Endothelial cell of umbilical vein (primary cell): ENCODE data around the gene EIF4G2. TPM values are rescaled to one million over a fixed set of nuclear protein-coding genes. Genes with fewer than 3 reads are reported as not detected.

ENCODE experiments used
- BruUV-seq: library from RNA; stranded (reverse); fragments of 400-500 nt; replicated peaks from 2 replicates; lab custom pipeline; 2021; lab: Mats Ljungman, UMichigan
- CTCF ChIA-PET: fragments of 300-600, 350-600 bp; sonication (Branson Sonifier 250); formaldehyde crosslinking; loops from one replicate; lab custom pipeline; 2021; ENCODE audit warnings: antibody characterized with exemption, inconsistent platforms; lab: Charles Lee
- POLR2A ChIA-PET: fragments of 300-600, 350-600 bp; sonication (Branson Sonifier 250); formaldehyde crosslinking; loops from one replicate; lab custom pipeline; 2021; ENCODE audit warnings: antibody characterized with exemption, inconsistent platforms; lab: Charles Lee
- DNase-seq: peaks from one replicate; pipeline ENCODE4 v3.0.0-alpha.2; 2011; ENCODE audit warnings: low read depth, low spot score
- FAIRE-seq: peaks from 2 replicates; lab custom pipeline; 2011; peaks lifted over from hg19 to GRCh38; lab: Jason Lieb, UNC
- H2AFZ ChIP-seq: 2 replicates; pipeline ENCODE4 v1.6.0; 2012; ENCODE audit warnings: low read depth, low read length, control low read depth, inconsistent platforms
- H3K27ac ChIP-seq: 2 replicates; pipeline ENCODE4 v1.5.1; 2011; ENCODE audit warnings: low read depth, mild to moderate bottlenecking, control low read depth, low read length, moderate library complexity; ENCODE audit not compliant: insufficient read depth
- H3K27me3 ChIP-seq, 2 experiments: 2 replicates each; pipeline versions ENCODE4 v1.6.0 to v1.6.1; 2011; ENCODE audit warnings: low read length in 2 of 2, mixed read lengths in 1 of 2; ENCODE audit not compliant: control insufficient read depth in 2 of 2, insufficient read depth in 2 of 2
- H3K36me3 ChIP-seq, 2 experiments: 2 replicates in 1 of 2; 3 replicates in 1 of 2; pipeline ENCODE4 v1.5.1; 2011; ENCODE audit warnings: low read length in 2 of 2, mild to moderate bottlenecking in 1 of 2, moderate library complexity in 1 of 2; ENCODE audit not compliant: control insufficient read depth in 2 of 2, insufficient read depth in 2 of 2; ENCODE audit errors: extremely low read depth in 1 of 2
- H3K4me1 ChIP-seq: 3 replicates; pipeline ENCODE4 v1.5.1; 2011; ENCODE audit warnings: mild to moderate bottlenecking, low read length; ENCODE audit not compliant: control insufficient read depth, insufficient read depth; ENCODE audit errors: extremely low read depth
- H3K4me2 ChIP-seq: 2 replicates; pipeline ENCODE4 v1.6.1; 2011; ENCODE audit warnings: low read length, control low read depth, mixed read lengths; ENCODE audit not compliant: insufficient read depth
- H3K4me3 ChIP-seq, 3 experiments: fragments of 200-600 bp in 1 of 3; sonication (generic), shearing (Covaris generic) in 1 of 3; replicated peaks in 1 of 3; 2 replicates each; pipeline ENCODE4 v1.5.1; 2011 to 2016; ENCODE audit warnings: control low read depth in 3 of 3, low read length in 3 of 3, mild to moderate bottlenecking in 2 of 3, inconsistent platforms in 1 of 3, low read depth in 1 of 3, moderate library complexity in 1 of 3; ENCODE audit not compliant: insufficient read depth in 1 of 3
- H3K79me2 ChIP-seq: 2 replicates; pipeline ENCODE4 v1.6.0; 2012; ENCODE audit warnings: low read length, inconsistent platforms; ENCODE audit not compliant: control insufficient read depth, insufficient read depth
- H3K9ac ChIP-seq: replicated peaks from 2 replicates; pipeline ENCODE3; 2011; ENCODE audit warnings: low read length, control low read depth; ENCODE audit not compliant: insufficient read depth; ENCODE audit errors: extremely low read depth
- H3K9me1 ChIP-seq: replicated peaks from 3 replicates; pipeline ENCODE4 v1.6.0; 2011; ENCODE audit warnings: mild to moderate bottlenecking, low read length; ENCODE audit not compliant: control insufficient read depth, insufficient read depth; ENCODE audit errors: extremely low read depth
- H3K9me3 ChIP-seq: replicated peaks from 2 replicates; pipeline ENCODE4 v1.5.1; 2012; ENCODE audit warnings: low read length, inconsistent platforms; ENCODE audit not compliant: control insufficient read depth, insufficient read depth
- H4K20me1 ChIP-seq: replicated peaks from 2 replicates; pipeline ENCODE3; 2011; ENCODE audit warnings: mild to moderate bottlenecking, low read length; ENCODE audit not compliant: control insufficient read depth, insufficient read depth; ENCODE audit errors: extremely low read depth
- CTCF ChIP-seq, 2 donors: IDR thresholded peaks; 1 replicate in 1 of 2; 2 replicates in 1 of 2; pipeline ENCODE4 v1.5.1; 2011; ENCODE audit warnings: low read length in 2 of 2, mild to moderate bottlenecking in 2 of 2, moderate library complexity in 2 of 2, control low read depth in 1 of 2, inconsistent platforms in 1 of 2, low read depth in 1 of 2; ENCODE audit not compliant: insufficient read depth in 1 of 2; ENCODE audit errors: extremely low read depth in 1 of 2
- EZH2 ChIP-seq: IDR thresholded peaks from 2 replicates; pipeline ENCODE4 v1.6.1; 2012; ENCODE audit warnings: borderline replicate concordance, low read depth, mild to moderate bottlenecking, moderate library complexity, low read length, inconsistent platforms; ENCODE audit not compliant: severe bottlenecking
- FOS ChIP-seq: IDR thresholded peaks from 2 replicates; pipeline ENCODE4 v1.6.1; 2011; ENCODE audit warnings: mild to moderate bottlenecking, low read length, moderate library complexity, borderline replicate concordance; ENCODE audit not compliant: insufficient read depth
- GATA2 ChIP-seq: IDR thresholded peaks from 2 replicates; pipeline ENCODE4 v1.7.0; 2011; ENCODE audit warnings: low read depth, mild to moderate bottlenecking, moderate library complexity, mixed read lengths, low read length; ENCODE audit not compliant: insufficient read length, insufficient read depth
- JUN ChIP-seq: IDR thresholded peaks from 2 replicates; pipeline ENCODE4 v1.6.1; 2011; ENCODE audit warnings: borderline replicate concordance, low read depth; ENCODE audit not compliant: insufficient read length, insufficient read depth
- MAX ChIP-seq: IDR thresholded peaks from 2 replicates; pipeline ENCODE4 v1.6.1; 2011; ENCODE audit not compliant: insufficient read depth, insufficient read length
- MYC ChIP-seq: IDR thresholded peaks from one replicate; pipeline ENCODE4 v1.6.1; 2011; ENCODE audit warnings: mild to moderate bottlenecking, low read depth, low read length
- POLR2A ChIP-seq: IDR thresholded peaks from 2 replicates; pipeline ENCODE4 v1.6.1; 2012; ENCODE audit warnings: low read depth, mild to moderate bottlenecking, control low read depth, low read length
- POLR2AphosphoS5 ChIP-seq: IDR thresholded peaks from 2 replicates; pipeline ENCODE4 v1.6.1; 2012; ENCODE audit warnings: low read depth, mild to moderate bottlenecking, control low read depth, low read length, moderate library complexity; ENCODE audit not compliant: insufficient read depth
- dilution Hi-C: fragments of 300-500 bp; cut with MboI; formaldehyde crosslinking; loops from one replicate; pipeline ENCODE4 v1.15.0; 2019; ENCODE audit warnings: low sequenced_read_pairs; ENCODE audit not compliant: extremely low pct_ligation_motif_present
- intact Hi-C: fragments of 100-400 bp; cut with micrococcal nuclease; formaldehyde crosslinking; loops from one replicate; pipeline ENCODE4 v1.10.0; 2022
- polyA plus RNA-seq, 4 experiments: library from polyadenylated mRNA; depleted of rRNA in 3 of 4; stranded (reverse) in 3 of 4; unstranded in 1 of 4; fragments of >200 nt; gene quantifications; 2 replicates each; pipeline versions ENCODE4 v1.2.1 to v1.2.3, GENCODE V29; 2011 to 2012; ENCODE audit warnings: missing spikeins in 1 of 4
- total RNA-seq: library from RNA; stranded (reverse); gene quantifications from 2 replicates; pipeline ENCODE4 v1.2.3, GENCODE V29; 2021

EIF4G2 gene
- total and polyA plus RNA-seq, 2 donors (not counting 3 experiments of a cell fraction or from before 2014, with no cell fraction given): 382 to 1,194 TPM

- Histone ChIP-seq H3K27me3 (no peaks in the 10 kb centered on the region), H4K20me1 (peaks cover 10% of the 10 kb centered on the region), H2AFZ (no peak overlapping the region), H3K36me3 (peaks cover 41 to 63% of the 10 kb centered on the region in 2 experiments), H3K9ac (no peak overlapping the region), H3K9me1 (no peaks in the 10 kb centered on the region), H3K79me2 (peaks cover 9% of the 10 kb centered on the region), H3K4me3 (no peak overlapping the region), H3K4me2 (no peak overlapping the region), H3K9me3 (no peaks in the 10 kb centered on the region), H3K27ac (no peak overlapping the region), H3K4me1 (no peaks in the 10 kb centered on the region)
- dilution Hi-C loops: no loop called here
- TF ChIP-seq MAX: no peak
- no peak for TF ChIP-seq FOS
- TF ChIP-seq JUN: no peak
- TF ChIP-seq GATA2: no peak
- TF ChIP-seq EZH2: no peak
- no peak for TF ChIP-seq CTCF (IDR thresholded peaks at IDR 0.05; ENCODE audit: extremely low read depth in 1 of 2, insufficient read depth in 1 of 2, low read depth in 1 of 2, low read length in 2 of 2)
- TF ChIP-seq MYC: no peak
- no peak for TF ChIP-seq POLR2AphosphoS5
- no peak for TF ChIP-seq POLR2A
- no TSS peak for BruUV-seq
- CTCF ChIA-PET: interaction anchor here (1.7 to 2.6 kb wide), 2 partner anchors 10 to 27 kb away, joined by 4 to 8 read pairs; no protein-coding TSS in a partner anchor
- intact Hi-C loops: no loop called here
- POLR2A ChIA-PET: interaction anchor here (4.0 kb wide), 1 partner anchor 12 kb away, joined by 47 read pairs; the partner anchor contains the start of gene EIF4G2
- DNase-seq (no peak), FAIRE-seq (no peak)
Measured at GRCh38 chr11:10797531-10797930, 11.2 kb downstream of the EIF4G2 start.
